SK-N-SH treated with all-trans-retinoic acid at 6 μM for 48 hours (cell line): ENCODE measurements around the gene TAGLN2.

Experiments
- ARNTL ChIP-seq: fragments of 450-650 bp; formaldehyde crosslinking; IDR thresholded peaks from 2 replicates; pipeline ENCODE4 v1.5.0; 2020; ENCODE audit warnings: low read depth, mild to moderate bottlenecking, moderate library complexity, borderline replicate concordance
- ZNF565 ChIP-seq: fragments of 450-650 bp; formaldehyde crosslinking; conservative IDR thresholded peaks from 2 replicates; pipeline ENCODE4 v1.5.0; 2020; ENCODE audit warnings: low read depth, mild to moderate bottlenecking, moderate library complexity

DNA sequence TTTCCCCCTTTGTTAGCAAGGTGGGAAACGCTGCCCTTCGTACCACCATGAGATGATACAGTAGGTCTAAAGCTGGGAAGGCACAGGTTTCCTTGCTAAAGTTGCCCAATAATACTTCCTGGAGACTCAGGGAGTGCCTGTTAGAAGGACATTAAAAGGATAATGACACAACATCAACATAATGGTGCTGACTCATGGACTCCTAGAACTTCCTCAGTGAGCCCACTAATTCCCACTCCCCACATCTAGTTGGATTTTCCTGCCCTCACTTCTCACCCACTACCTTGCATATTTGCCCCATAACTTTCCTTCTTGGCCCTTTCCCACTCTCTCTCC, 42.8 kb downstream of the TAGLN2 start:
- TF ChIP-seq ARNTL, result no peak
- no peak for TF ChIP-seq ZNF565 (CRISPR knock-in tag)
